DMS153 treated with DMSO at 0.1 percent for 48 hours (cell line): ENCODE results near the gene TENT5C.

Experiments used
- DNase-seq: peaks from one replicate; lab custom pipeline; 2025; ENCODE audit not compliant: unreplicated experiment; lab: John Stamatoyannopoulos, UW

The TENT5C gene

GRCh38 chr1:117572546-117572945 is 33.3 kb upstream of the TENT5C start:
- no peak for DNase-seq

- DNase-seq: no peak
Observed at GRCh38 chr1:117573386-117574023, 32.3 kb upstream of the TENT5C start.

- DNase-seq: peak; percentile 59
Observed at GRCh38 chr1:117574161-117574835, 31.6 kb upstream of the TENT5C start.

GRCh38 chr1:117575586-117576225 is 30.1 kb upstream of the TENT5C start:
- DNase-seq: no peak

- DNase-seq: no peak
Observed at GRCh38 chr1:117576236-117576635, 29.6 kb upstream of the TENT5C start.

GRCh38 chr1:117577191-117577885 is 28.5 kb upstream of the TENT5C start:
- no peak for DNase-seq

- no peak for DNase-seq
Observed at GRCh38 chr1:117578466-117578865, 27.4 kb upstream of the TENT5C start.

- DNase-seq: no peak
Observed at GRCh38 chr1:117579221-117579906, 26.5 kb upstream of the TENT5C start.

GRCh38 chr1:117580436-117580835 is 25.4 kb upstream of the TENT5C start:
- no peak for DNase-seq

- no peak for DNase-seq
Observed at GRCh38 chr1:117580882-117581281, 25.0 kb upstream of the TENT5C start.

- no peak for DNase-seq
Observed at GRCh38 chr1:117581391-117581943, 24.4 kb upstream of the TENT5C start.

GRCh38 chr1:117582451-117582850 is 23.4 kb upstream of the TENT5C start:
- DNase-seq: no peak

- DNase-seq: no peak
Observed at GRCh38 chr1:117583247-117583646, 22.6 kb upstream of the TENT5C start.

- no peak for DNase-seq
Observed at GRCh38 chr1:117584181-117584580, 21.7 kb upstream of the TENT5C start.

- no peak for DNase-seq
Observed at GRCh38 chr1:117585086-117585485, 20.8 kb upstream of the TENT5C start.

GRCh38 chr1:117586337-117586736 is 19.5 kb upstream of the TENT5C start:
- no peak for DNase-seq

- no peak for DNase-seq
Observed at GRCh38 chr1:117586747-117587498, 18.9 kb upstream of the TENT5C start.

- DNase-seq: no peak
Observed at GRCh38 chr1:117587499-117588356, 18.1 kb upstream of the TENT5C start.

- no peak for DNase-seq
Observed at GRCh38 chr1:117589544-117589943, 16.3 kb upstream of the TENT5C start.
